ENCODE data around the gene SLC9A9. TPM values are rescaled to one million over a fixed set of nuclear protein-coding genes. Genes with fewer than 3 reads are reported as not detected.

The SLC9A9 gene
- total RNA-seq, 4 donors from 2014 or later, result 10.1 to 27.2 (median 16.7) TPM

DNA sequence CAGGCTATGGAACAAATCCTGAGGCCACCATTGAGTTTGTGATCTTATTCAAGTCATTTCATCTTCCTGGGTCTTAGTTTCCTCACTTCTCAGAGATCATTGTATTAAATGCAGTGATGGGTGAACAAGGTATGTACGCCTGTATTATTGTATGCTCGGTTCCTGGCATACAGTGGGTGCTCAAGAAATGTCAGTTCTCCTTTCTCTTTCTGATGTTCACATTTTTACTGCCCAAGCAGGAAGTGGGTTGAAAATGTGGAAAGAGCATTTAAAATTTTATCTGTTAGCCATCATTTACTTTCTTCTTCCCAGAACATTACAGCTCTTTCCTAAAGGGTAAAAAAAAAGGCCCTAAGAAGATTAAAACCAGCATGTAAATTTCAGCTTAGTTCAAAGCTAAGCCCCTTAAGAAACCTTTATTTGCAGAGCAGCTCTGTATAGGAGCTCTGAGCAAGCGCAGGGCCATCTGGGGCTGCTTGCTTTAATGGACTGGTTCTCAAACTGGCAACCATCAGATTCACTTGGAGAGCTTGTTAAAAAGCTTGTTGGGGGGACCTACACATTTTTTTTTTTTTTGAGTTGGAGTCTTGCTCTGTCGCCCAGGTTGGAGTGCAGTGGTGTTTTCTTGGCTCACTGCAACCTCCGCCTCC is 549.3 kb downstream of the SLC9A9 start:
- peaks cover 0 to 4% (median 0%) of the 10 kb centered on the region in 3 donors for H3K4me1 ChIP-seq
- H3K27ac ChIP-seq, result no peak overlapping the region
- H3K27me3 ChIP-seq, result no peaks in the 10 kb centered on the region
- H3K9me3 ChIP-seq, result no peaks in the 10 kb centered on the region
- TF ChIP-seq EP300 (IDR thresholded peaks at IDR 0.05), result no peak
- TF ChIP-seq, protein P1, sequence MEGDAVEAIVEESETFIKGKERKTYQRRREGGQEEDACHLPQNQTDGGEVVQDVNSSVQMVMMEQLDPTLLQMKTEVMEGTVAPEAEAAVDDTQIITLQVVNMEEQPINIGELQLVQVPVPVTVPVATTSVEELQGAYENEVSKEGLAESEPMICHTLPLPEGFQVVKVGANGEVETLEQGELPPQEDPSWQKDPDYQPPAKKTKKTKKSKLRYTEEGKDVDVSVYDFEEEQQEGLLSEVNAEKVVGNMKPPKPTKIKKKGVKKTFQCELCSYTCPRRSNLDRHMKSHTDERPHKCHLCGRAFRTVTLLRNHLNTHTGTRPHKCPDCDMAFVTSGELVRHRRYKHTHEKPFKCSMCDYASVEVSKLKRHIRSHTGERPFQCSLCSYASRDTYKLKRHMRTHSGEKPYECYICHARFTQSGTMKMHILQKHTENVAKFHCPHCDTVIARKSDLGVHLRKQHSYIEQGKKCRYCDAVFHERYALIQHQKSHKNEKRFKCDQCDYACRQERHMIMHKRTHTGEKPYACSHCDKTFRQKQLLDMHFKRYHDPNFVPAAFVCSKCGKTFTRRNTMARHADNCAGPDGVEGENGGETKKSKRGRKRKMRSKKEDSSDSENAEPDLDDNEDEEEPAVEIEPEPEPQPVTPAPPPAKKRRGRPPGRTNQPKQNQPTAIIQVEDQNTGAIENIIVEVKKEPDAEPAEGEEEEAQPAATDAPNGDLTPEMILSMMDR (IDR thresholded peaks at IDR 0.05), result no peak
- 97 to 100% methylated on average over 4 to 5 of the region's 5 CpGs for WGBS, 2 donors (ENCODE audit: low coverage in 1 of 2)
- no peaks in the 10 kb centered on the region for H3K36me3 ChIP-seq
- no peak for ATAC-seq
- no peak overlapping the region for H3K4me3 ChIP-seq

DNA sequence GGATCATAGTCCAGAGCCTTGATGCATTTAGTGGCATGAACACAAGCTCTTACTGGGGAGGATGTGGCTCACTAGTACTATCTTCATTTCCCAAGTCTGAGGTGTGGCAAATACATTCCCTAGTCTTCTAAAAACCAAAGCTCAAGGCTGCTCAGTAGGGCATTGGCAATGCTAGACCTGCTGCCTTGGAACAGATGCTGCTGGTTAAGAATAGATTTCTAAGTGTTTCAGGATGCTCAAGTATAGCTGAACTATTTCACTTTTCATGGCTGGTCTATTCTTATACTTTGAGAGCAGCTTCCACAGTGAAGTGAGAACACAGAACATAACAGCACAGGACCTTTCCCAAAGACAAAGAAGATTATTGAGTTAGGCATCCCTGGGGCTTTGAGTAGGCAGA is 549.9 kb downstream of the SLC9A9 start:
- Histone ChIP-seq H3K4me1 (peaks cover 0 to under 1% (median 0%) of the 10 kb centered on the region in 3 donors), H3K9me3 (no peaks in the 10 kb centered on the region), H3K27ac (no peak overlapping the region), H3K36me3 (no peaks in the 10 kb centered on the region), H3K4me3 (no peak overlapping the region), H3K27me3 (no peaks in the 10 kb centered on the region)
- no peak for TF ChIP-seq POLR2A (IDR thresholded peaks at IDR 0.05)
- TF ChIP-seq EP300 (IDR thresholded peaks at IDR 0.05), result no peak
- no peak for TF ChIP-seq POLR2AphosphoS5 (IDR thresholded peaks at IDR 0.05)
- TF ChIP-seq, protein P1 (IDR thresholded peaks at IDR 0.05), result no peak
- no peak for ATAC-seq

DNA sequence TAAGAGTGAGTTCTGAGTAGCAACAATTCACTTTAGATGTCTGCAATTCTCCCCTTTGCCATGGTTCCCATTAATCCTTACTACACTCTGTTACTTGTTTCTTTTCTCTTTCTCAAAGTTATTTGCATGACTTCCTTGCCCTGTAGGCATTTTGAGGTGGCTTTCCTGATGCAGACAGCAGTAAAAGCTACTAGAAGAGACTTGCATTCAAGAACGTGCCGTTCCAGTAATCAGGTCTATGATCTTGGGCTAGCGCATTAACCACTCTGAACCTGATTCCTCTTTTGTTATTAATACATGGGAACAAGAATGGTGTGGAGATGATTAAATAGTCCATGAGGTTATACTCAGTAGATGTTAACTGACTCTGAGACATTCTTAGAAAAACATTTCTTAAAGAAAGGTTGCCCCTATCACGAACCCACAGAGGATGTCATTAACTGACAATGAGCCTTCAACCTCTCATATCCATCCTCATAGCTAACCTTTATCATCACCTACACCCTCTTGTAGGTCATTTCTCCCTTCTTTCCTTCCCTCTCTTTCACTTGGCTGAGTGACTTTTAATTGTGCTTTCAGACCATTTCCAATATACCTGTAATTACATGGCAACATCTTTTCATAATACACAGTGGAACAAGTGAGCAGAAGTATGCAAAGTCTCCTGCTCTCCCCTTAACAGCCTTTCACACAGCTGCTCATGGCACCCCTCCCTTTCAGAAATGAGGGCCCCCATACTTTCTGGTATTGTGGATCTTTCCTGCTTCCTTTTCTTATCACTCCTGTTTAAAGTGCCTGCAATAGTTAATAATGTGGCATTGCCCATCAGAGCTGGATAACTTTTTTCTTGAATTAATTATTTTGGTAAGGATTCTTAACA is 552.8 kb downstream of the SLC9A9 start:
- Histone ChIP-seq H3K27ac (no peak overlapping the region), H3K4me1 (peaks cover 0 to 9% (median 0%) of the 10 kb centered on the region in 3 donors), H3K9me3 (no peaks in the 10 kb centered on the region), H3K4me3 (no peak overlapping the region), H3K36me3 (no peaks in the 10 kb centered on the region), H3K27me3 (no peaks in the 10 kb centered on the region)
- TF ChIP-seq EP300 (IDR thresholded peaks at IDR 0.05), result no peak
- TF ChIP-seq POLR2AphosphoS5 (IDR thresholded peaks at IDR 0.05), result no peak
- TF ChIP-seq, protein P1 (IDR thresholded peaks at IDR 0.05), result no peak
- no peak for TF ChIP-seq POLR2A (IDR thresholded peaks at IDR 0.05)
- ATAC-seq, result no peak
- WGBS, 2 donors (ENCODE audit: low coverage in 1 of 2), result 76% methylated on average over 4 of the region's 4 CpGs

DNA sequence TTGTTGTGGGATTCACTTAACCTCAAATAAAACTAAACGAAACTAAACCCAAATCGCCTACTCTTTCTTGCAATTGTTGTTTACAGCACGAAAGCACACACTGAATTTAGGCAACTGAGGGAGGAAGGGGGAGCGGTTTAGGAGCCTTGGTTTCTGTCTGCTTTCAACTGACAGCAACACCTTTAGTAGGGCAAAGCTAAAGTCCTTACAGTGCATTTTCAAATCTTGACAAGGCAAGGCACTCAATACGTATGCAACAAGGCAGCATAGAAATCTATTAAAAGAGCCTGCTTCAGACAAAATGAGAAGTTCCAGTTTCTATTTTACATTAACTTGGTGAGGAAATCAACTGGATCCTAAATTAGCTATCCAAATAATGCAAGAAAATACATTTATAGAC is 554.1 kb downstream of the SLC9A9 start:
- peaks cover 0 to 9% (median 0%) of the 10 kb centered on the region in 3 donors for H3K4me1 ChIP-seq
- H3K36me3 ChIP-seq, result no peaks in the 10 kb centered on the region
- no peak for ATAC-seq
- H3K9me3 ChIP-seq, result no peaks in the 10 kb centered on the region
- TF ChIP-seq, protein P1 (IDR thresholded peaks at IDR 0.05), result no peak
- TF ChIP-seq EP300 (IDR thresholded peaks at IDR 0.05), result no peak
- TF ChIP-seq POLR2A (IDR thresholded peaks at IDR 0.05), result no peak
- TF ChIP-seq POLR2AphosphoS5 (IDR thresholded peaks at IDR 0.05), result no peak
- H3K27ac ChIP-seq, result no peak overlapping the region
- no peaks in the 10 kb centered on the region for H3K27me3 ChIP-seq
- whole genome bisulfite sequencing, 2 donors (ENCODE audit: low coverage in 1 of 2), result 91 to 94% methylated on average over 5 of the region's 5 CpGs
- no peak overlapping the region for H3K4me3 ChIP-seq

All from gastroesophageal sphincter (tissue), 4 donors.